Keratinocyte (primary cell): ENCODE measurements around the gene GOLGA5. TPM values are rescaled to one million over a fixed set of nuclear protein-coding genes. Genes with fewer than 3 reads are reported as not detected.

Experiments
- DNase-seq: peaks from one replicate; pipeline ENCODE4 v3.0.0-alpha.2; 2011; ENCODE audit warnings: low read depth, missing footprints, low spot score
- FAIRE-seq: peaks from 2 replicates; lab custom pipeline; 2011; peaks lifted over from hg19 to GRCh38; lab: Jason Lieb, UNC
- H2AFZ ChIP-seq: 2 replicates; pipeline ENCODE4 v1.6.0; 2012; ENCODE audit warnings: low read length, control low read depth, inconsistent platforms; ENCODE audit not compliant: control insufficient read depth
- H3K27ac ChIP-seq: 2 replicates; pipeline ENCODE4 v1.5.1; 2011; ENCODE audit warnings: low read length; ENCODE audit not compliant: control insufficient read depth, insufficient read depth
- H3K27me3 ChIP-seq: 3 replicates; pipeline ENCODE4 v1.6.0; 2011; ENCODE audit warnings: low read length; ENCODE audit not compliant: control insufficient read depth, insufficient read depth; ENCODE audit errors: extremely low read depth
- H3K36me3 ChIP-seq, 2 experiments: 2 replicates in 1 of 2; 3 replicates in 1 of 2; pipeline ENCODE4 v1.5.1; 2011; ENCODE audit warnings: low read length in 2 of 2, mild to moderate bottlenecking in 1 of 2; ENCODE audit not compliant: control insufficient read depth in 2 of 2, insufficient read depth in 2 of 2; ENCODE audit errors: extremely low read depth in 1 of 2
- H3K4me1 ChIP-seq: 3 replicates; pipeline ENCODE4 v1.5.1; 2011; ENCODE audit warnings: low read length; ENCODE audit not compliant: control insufficient read depth, insufficient read depth; ENCODE audit errors: extremely low read depth
- H3K4me2 ChIP-seq: 3 replicates; pipeline ENCODE4 v1.6.0; 2011; ENCODE audit warnings: low read depth, low read length; ENCODE audit not compliant: control insufficient read depth, insufficient read depth; ENCODE audit errors: extremely low read depth
- H3K4me3 ChIP-seq, 3 experiments: fragments of 200-600 bp in 1 of 3; sonication (generic) in 1 of 3; 2 replicates in 2 of 3; 3 replicates in 1 of 3; pipeline ENCODE4 v1.5.1; 2011 to 2016; ENCODE audit warnings: low read length in 3 of 3, mild to moderate bottlenecking in 3 of 3, control low read depth in 2 of 3, inconsistent platforms in 1 of 3, low read depth in 1 of 3, mixed read lengths in 1 of 3, mixed run types in 1 of 3, moderate library complexity in 1 of 3; ENCODE audit not compliant: control insufficient read depth in 2 of 3, insufficient read depth in 2 of 3; ENCODE audit errors: extremely low read depth in 1 of 3
- H3K79me2 ChIP-seq: 2 replicates; pipeline ENCODE4 v1.6.0; 2012; ENCODE audit warnings: low read length; ENCODE audit not compliant: control insufficient read depth, insufficient read depth
- H3K9ac ChIP-seq: 3 replicates; pipeline ENCODE4 v1.6.0; 2011; ENCODE audit warnings: low read length; ENCODE audit not compliant: control insufficient read depth, insufficient read depth; ENCODE audit errors: extremely low read depth
- H3K9me1 ChIP-seq: 3 replicates; pipeline ENCODE4 v1.6.0; 2011; ENCODE audit warnings: low read length; ENCODE audit not compliant: control insufficient read depth, insufficient read depth; ENCODE audit errors: extremely low read depth
- H3K9me3 ChIP-seq: 2 replicates; pipeline ENCODE4 v1.5.1; 2012; ENCODE audit warnings: low read depth, low read length; ENCODE audit not compliant: control insufficient read depth
- H4K20me1 ChIP-seq: 3 replicates; pipeline ENCODE4 v1.6.0; 2011; ENCODE audit warnings: low read length; ENCODE audit not compliant: control insufficient read depth, insufficient read depth; ENCODE audit errors: extremely low read depth
- EZH2 ChIP-seq: IDR thresholded peaks from one replicate; pipeline ENCODE4 v1.6.1; 2012; ENCODE audit warnings: inconsistent platforms, mild to moderate bottlenecking, low read length, moderate library complexity
- dilution Hi-C: fragments of 300-500 bp; cut with MboI; formaldehyde crosslinking; loops from one replicate; pipeline ENCODE4 v1.7.0; 2020; ENCODE audit warnings: low sequenced_read_pairs; ENCODE audit not compliant: extremely low pct_ligation_motif_present
- polyA plus RNA-seq, 5 experiments: library from polyadenylated mRNA; depleted of rRNA in 3 of 5; stranded (reverse) in 3 of 5; stranded (forward) in 1 of 5; unstranded in 1 of 5; fragments of >200 nt; gene quantifications; 1 replicate in 1 of 5; 2 replicates in 3 of 5; 3 replicates in 1 of 5; pipeline versions ENCODE4 v1.2.1 to v1.2.3, GENCODE V29; 2011 to 2012; ENCODE audit warnings: missing spikeins in 2 of 5, low read depth in 1 of 5, low replicate concordance in 1 of 5
- TF ChIP-seq, protein P1 (sequence below), 3 experiments: IDR thresholded peaks in 1 of 3; conservative IDR thresholded peaks in 1 of 3; optimal IDR thresholded peaks in 1 of 3; 2 replicates in 2 of 3; 3 replicates in 1 of 3; pipeline versions ENCODE3 to v1.5.1; 2011; ENCODE audit warnings: low read length in 3 of 3, mild to moderate bottlenecking in 3 of 3, moderate library complexity in 2 of 3, control low read depth in 1 of 3, inconsistent platforms in 1 of 3; ENCODE audit not compliant: insufficient read depth in 2 of 3; ENCODE audit errors: extremely low read depth in 1 of 3

Gene GOLGA5
- polyA plus RNA-seq, 1 donor (not counting 4 experiments of a cell fraction or from before 2014, with no cell fraction given) = 37.8 TPM

DNA sequence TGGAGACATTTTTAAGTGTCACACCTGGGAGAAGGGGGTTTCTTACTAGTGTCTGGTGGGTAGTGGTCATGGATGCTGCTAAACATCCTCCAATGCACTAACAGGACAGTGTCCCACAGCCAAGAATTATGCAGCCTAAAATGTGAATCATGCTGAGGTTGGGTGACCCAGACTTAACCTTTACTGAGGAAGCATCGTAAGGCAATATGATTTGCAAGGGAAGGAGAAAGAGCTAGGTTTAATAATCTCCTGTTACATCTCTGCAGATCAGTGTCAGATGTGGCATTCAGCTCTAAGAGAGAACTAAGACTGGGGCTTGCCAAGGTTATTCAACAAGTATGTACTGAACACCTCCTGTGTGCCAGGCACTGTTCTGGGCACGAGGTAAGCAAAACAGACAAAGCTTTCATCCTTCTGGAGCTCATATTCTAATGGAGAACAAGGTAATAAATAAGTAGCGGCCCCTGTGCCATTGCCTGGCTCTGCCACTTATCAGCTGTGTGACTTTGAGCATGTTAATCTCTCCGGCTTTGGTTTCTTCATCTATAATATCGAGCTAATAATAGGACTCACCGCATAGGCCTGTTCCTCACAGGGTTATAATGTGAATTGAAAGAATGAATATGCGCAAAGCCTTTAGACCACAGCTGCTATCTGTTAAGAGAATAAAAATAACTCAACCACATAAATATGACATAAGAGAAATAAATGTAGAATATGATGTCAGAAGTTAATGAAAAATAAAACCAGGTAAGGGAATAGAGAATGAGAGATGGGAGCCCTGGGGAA is 13.5 kb upstream of the GOLGA5 start:
- Histone ChIP-seq H3K4me1 (peaks cover 5% of the 10 kb centered on the region), H4K20me1 (no peaks in the 10 kb centered on the region), H3K36me3 (no peaks in the 10 kb centered on the region), H3K9ac (no peak overlapping the region), H3K27ac (no peak overlapping the region), H3K4me2 (no peak overlapping the region), H2AFZ (no peak overlapping the region), H3K27me3 (no peaks in the 10 kb centered on the region), H3K4me3 (no peak overlapping the region), H3K79me2 (no peaks in the 10 kb centered on the region), H3K9me3 (no peaks in the 10 kb centered on the region), H3K9me1 (no peaks in the 10 kb centered on the region)
- TF ChIP-seq EZH2 = no peak
- TF ChIP-seq, protein P1, sequence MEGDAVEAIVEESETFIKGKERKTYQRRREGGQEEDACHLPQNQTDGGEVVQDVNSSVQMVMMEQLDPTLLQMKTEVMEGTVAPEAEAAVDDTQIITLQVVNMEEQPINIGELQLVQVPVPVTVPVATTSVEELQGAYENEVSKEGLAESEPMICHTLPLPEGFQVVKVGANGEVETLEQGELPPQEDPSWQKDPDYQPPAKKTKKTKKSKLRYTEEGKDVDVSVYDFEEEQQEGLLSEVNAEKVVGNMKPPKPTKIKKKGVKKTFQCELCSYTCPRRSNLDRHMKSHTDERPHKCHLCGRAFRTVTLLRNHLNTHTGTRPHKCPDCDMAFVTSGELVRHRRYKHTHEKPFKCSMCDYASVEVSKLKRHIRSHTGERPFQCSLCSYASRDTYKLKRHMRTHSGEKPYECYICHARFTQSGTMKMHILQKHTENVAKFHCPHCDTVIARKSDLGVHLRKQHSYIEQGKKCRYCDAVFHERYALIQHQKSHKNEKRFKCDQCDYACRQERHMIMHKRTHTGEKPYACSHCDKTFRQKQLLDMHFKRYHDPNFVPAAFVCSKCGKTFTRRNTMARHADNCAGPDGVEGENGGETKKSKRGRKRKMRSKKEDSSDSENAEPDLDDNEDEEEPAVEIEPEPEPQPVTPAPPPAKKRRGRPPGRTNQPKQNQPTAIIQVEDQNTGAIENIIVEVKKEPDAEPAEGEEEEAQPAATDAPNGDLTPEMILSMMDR (optimal IDR thresholded peaks at IDR 0.05 in 1 of 3, IDR thresholded peaks at IDR 0.05 in 1 of 3, conservative IDR thresholded peaks at IDR 0.05 in 1 of 3; ENCODE audit: extremely low read depth in 1 of 3, insufficient read depth in 2 of 3, low read length in 3 of 3) = no peak
- DNase-seq (no peak), FAIRE-seq (no peak)
- dilution Hi-C loops = no loop called here

DNA sequence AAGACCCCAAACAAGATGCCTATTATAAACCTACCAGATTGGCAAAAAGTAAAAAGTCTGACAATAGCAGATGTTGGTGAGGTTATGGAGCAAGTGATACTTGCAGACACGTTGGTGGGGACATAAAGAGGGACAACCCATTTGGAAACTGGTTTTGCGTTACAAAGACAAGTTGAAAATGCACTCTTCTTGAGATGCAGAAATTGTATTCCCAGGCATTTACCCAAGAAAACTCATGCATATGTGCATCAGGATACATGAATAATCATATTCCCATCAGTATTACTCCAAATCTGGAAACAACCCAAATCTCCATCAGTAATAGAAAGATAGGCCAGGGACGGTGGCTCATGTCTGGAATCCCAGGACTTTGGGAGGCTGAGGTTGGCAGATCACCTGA is 12.8 kb upstream of the GOLGA5 start:
- no peaks in the 10 kb centered on the region for H4K20me1 ChIP-seq
- no peaks in the 10 kb centered on the region for H3K9me1 ChIP-seq
- H3K36me3 ChIP-seq = no peaks in the 10 kb centered on the region
- H3K4me1 ChIP-seq = peaks cover 12% of the 10 kb centered on the region
- no peak for TF ChIP-seq EZH2
- TF ChIP-seq, protein P1 (optimal IDR thresholded peaks at IDR 0.05 in 1 of 3, IDR thresholded peaks at IDR 0.05 in 1 of 3, conservative IDR thresholded peaks at IDR 0.05 in 1 of 3; ENCODE audit: extremely low read depth in 1 of 3, insufficient read depth in 2 of 3, low read length in 3 of 3) = no peak
- dilution Hi-C loops = no loop called here
- H2AFZ ChIP-seq = no peak overlapping the region
- H3K4me3 ChIP-seq = no peak overlapping the region
- H3K9ac ChIP-seq = no peak overlapping the region
- H3K9me3 ChIP-seq = no peaks in the 10 kb centered on the region
- FAIRE-seq = no peak
- H3K79me2 ChIP-seq = no peaks in the 10 kb centered on the region
- H3K4me2 ChIP-seq = no peak overlapping the region
- no peaks in the 10 kb centered on the region for H3K27me3 ChIP-seq
- H3K27ac ChIP-seq = no peak overlapping the region
- DNase-seq = no peak
